ENCODE results near the gene VAT1L.

Gene VAT1L

DNA sequence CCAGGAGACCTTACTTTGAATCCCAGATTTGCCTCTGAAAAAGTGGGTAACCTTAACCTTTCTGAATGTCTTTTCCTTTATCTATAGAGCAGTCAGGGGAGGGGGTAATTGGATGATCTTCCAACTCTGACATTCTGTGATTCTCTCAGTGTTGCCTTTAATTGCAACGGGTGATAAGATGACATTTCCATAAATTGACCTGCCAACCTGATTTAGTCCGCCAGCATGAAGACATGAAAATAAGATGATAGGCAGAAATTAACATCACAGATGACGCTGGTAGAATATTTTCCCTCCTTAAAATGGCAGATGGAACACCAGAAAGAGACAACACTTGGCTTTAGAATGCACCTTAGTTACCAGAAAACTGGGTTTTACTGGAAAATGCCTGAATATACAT is 72.6 kb downstream of the VAT1L start:
- Histone ChIP-seq H3K27ac (no peak overlapping the region), H3K4me3 (no peak overlapping the region)

DNA sequence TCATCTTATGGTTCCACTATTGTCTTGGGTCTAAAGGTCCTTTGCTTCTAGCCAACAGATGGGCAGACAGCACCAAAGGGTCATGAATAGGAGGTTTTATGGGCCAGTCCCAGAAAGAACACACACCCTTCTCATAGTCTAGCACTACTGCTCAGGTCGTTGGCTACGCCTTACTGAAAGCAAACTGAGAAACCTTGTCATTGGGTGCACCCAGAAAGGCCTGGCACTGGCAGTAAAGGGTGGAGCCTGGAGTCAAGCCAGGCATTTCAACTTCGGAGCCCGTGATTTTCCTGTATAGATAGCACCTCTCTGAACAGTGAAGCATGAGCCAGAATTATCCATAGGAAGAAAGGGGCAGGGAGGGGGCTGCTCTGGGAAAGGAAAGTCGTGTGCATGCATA is 74.9 kb downstream of the VAT1L start:
- no peak overlapping the region for H3K4me3 ChIP-seq
- H3K27ac ChIP-seq: no peak overlapping the region

DNA sequence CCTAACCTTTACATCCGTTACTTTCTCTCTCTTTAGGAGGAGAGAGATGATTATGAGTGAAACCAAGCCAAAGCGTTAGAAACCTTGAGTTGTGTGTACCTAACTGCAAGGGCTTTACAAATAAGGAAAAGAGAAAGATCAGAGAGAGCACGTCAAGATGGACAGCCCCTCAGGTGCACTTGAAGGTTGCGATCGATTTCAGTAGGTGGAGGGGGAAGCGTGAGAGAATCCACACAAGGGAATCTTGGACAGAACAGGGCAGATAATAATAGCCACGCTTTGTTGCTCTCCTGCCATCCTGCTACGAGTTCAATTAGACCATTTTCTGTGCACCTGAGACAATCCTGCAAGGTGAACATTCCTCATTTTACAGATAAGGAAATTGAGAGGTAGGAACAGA is 78.4 kb downstream of the VAT1L start:
- Histone ChIP-seq H3K27ac (no peak overlapping the region), H3K4me3 (no peak overlapping the region)

DNA sequence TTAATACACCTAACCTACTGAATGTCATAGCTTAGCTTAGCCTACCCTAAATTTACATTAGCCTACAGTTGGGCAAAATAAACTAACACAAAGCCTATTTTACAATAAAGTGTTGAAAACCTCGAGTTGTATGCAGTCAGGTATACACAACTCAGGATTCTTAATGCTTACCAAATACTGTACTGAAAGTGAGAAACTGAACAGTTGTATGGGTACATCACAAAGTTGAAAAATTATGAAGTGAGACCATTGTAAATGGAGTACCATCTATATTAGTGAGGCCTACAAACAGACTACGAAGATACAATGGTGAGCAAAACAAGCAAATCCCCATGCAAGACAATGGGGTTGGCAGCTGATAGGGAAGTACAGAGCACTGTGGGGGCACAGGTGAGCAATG is 79.7 kb downstream of the VAT1L start:
- no peak overlapping the region for H3K27ac ChIP-seq
- no peak overlapping the region for H3K4me3 ChIP-seq

DNA sequence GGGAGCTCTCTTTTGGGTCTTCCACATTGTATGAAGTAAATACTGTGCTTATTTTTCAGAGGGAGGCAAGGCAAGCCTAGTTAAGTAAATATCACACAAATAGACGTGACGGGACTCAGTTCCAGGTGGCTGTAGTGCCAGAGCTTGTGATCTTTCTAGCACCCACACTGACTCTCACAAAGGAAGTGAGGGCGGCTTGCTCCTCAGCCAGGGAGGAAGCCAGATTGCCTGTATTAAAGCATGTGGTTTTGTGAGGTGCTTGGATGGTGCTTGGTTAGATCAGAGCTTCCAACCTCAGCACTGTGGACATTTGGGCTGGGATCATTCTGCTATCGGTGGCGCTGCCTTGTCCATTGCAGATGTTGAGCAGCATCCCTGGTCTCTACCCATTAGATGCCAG is 80.1 kb downstream of the VAT1L start:
- H3K4me3 ChIP-seq: no peak overlapping the region
- no peak overlapping the region for H3K27ac ChIP-seq

DNA sequence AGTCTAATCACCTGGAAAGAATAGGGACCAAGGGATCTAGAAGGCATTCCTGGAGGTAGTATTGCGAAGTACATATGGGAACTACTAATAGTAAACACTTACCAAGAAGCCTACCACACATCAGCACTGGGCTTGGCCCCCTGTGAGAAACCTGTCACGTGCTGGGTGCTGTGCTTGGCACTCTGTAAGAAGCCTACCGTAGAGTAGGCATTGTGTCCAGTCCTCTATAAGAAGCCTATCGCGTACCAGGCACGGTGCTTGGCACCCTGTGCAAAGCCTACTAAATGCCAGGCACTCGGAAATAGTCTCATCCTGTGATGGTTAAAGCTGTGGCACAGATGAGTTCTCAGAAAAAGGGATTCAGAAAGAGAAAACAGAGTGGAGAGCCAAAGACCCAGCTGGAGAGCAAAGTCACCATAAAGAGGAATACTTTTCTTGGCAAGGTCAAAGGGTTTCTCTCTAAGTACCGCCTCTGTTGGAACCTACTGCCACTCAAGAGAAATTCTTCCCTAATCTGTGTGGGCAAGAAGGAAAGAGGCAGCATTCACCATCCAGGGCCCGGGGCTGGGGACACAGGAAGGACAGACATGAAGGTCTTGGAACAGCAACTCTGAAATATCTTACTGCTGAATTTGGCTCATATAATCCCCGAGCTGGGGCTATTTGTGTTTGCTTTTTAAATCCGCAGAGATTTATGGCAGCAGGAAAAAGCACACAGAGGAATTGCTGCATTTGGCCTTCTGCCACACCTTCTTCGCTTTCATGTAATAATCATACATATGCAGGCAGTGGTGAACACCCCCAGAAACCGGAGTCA is 81.8 kb downstream of the VAT1L start:
- Histone ChIP-seq H3K4me3 (no peak overlapping the region), H3K27ac (no peak overlapping the region)

DNA sequence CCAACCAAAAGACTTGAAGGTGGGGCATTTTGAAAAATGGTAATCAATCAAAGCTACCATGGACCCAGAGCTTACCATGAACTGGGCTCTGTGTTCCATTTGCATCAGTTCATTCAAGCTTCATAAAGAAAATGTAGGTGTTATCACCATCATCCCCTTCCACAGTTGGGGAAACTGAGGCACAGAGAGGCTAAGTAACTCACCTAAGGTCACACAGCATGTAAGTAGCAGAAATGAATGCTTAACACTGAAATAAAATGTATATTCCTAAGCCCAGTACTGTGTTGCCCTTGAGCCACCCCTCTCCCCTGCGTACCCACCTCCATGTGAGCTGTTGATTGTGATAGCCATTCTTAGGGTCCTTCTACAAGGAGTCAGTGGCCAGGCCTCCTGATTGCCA is 83.6 kb downstream of the VAT1L start:
- H3K27ac ChIP-seq: no peak overlapping the region
- no peak overlapping the region for H3K4me3 ChIP-seq

DNA sequence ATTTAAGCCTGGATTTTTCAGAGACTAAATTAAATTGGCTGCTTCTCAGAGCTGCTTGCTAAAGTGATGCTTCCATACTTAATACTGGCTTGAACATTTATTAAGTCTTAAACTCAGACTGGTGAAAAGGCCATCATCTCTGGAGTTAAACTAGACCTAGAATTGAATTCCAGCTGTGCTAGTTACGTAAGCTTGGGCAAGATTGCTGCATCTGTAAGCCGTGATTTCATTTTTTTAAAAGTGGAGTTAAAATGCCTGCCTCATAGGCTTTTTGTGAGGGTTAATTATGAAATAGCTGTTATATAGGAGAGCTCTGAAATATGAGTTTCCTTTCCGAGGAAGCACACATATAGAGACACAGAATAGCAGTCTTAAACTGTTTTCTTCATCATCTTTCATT is 84.7 kb downstream of the VAT1L start:
- Histone ChIP-seq H3K4me3 (no peak overlapping the region), H3K27ac (no peak overlapping the region)

DNA sequence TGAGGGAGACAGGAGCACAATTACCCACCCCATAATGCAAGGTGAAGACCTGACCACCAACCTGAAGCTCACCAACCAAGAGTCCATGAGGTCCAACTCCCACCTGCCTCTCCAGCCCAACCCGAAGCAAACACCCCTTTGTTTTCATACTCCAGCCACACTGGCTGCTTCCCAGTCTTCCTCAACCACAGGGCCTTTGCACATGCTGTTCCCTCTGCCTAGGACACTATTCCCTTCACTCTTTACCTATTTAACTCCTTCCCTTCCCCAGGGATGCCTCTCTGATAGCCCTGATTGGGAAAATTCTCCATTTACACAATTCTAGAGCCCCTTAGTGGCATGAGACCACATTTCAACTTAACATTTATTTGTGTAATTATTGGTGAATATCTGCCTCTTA is 86.0 kb downstream of the VAT1L start:
- Histone ChIP-seq H3K4me3 (no peak overlapping the region), H3K27ac (no peak overlapping the region)

DNA sequence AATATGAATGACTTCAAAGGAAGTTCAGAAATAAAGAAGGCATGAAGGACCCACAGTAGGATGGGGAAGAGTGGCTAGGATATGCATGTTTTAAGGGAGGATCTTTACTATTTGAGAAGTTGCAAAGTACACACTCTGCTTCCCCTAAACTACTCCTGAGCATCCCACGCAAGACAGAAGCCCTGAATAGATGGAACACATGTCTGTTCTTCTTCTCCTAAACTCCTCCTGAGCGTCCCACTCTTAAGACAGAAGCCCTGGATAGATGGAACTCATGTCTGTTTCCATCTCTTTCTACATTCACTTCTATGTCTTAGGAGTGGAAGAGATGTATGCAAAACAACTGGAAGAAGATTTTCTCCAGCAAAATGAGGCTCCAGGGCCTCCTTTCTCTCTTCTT is 88.4 kb downstream of the VAT1L start:
- H3K4me3 ChIP-seq: no peak overlapping the region

DNA sequence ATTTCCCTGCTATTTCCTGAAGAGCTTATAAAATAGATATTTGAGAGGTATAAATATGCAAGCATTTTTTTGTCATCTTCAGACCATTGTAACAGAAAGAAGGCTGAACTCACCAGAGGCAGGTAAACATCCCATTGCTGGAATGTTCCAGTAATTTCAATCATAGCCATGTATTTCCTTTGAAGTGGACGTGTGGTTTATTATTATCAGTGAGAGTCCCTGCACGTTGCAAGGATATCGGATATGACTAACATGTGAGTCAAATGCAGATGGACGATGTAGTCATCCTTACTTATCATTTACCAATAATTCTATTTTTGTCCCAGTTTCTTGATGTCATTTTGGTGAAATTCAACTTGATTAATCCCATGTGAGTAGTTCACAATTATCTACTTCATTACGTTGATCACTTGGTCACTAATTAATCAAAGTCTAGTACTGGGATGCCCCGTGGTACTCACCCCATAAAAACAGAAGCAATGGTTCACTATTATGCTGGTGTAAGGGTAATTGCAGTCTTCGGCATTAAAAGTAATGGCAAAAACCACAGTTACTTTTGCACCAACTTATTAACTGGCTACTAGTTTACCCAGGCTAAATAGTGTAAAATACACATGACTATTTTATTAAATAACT is 89.5 kb downstream of the VAT1L start:
- H3K4me3 ChIP-seq: no peak overlapping the region

More for the DNA sequence above, 88.4 kb downstream of the VAT1L start:
- H3K27ac ChIP-seq: no peak overlapping the region

DNA sequence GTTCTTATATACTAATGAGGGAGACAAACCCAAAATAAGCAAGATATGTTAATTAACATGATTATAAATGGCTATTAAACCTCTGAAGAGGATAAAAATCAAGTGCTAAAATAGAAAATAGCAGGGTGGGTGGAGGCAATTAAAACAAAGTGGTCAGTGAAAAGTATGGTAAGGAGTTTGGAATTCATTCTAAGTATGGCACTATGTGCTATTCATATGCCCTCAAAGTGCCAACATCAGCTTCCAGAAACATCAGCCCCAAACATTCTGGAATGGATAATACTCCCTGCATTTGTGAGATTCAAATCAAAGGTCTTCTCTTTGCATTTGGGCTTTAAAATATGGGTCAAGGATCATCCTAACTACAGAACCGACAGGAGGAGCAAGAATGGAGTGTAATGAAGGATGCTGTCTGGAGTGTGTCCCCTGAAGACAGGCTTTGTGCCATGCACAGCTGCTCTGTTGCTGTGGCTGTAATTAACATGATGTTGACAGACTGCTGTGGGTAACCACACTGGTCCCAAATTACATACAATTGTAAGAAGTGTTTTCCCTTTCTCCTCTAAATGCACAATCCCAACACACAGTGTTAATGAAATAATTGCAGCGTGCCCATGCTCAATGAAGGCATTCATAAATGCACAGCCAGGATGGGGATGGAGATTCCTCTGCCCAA is 93.1 kb downstream of the VAT1L start:
- H3K27ac ChIP-seq: no peak overlapping the region
- no peak overlapping the region for H3K4me3 ChIP-seq

More for the DNA sequence above, 89.5 kb downstream of the VAT1L start:
- H3K27ac ChIP-seq: no peak overlapping the region

DNA sequence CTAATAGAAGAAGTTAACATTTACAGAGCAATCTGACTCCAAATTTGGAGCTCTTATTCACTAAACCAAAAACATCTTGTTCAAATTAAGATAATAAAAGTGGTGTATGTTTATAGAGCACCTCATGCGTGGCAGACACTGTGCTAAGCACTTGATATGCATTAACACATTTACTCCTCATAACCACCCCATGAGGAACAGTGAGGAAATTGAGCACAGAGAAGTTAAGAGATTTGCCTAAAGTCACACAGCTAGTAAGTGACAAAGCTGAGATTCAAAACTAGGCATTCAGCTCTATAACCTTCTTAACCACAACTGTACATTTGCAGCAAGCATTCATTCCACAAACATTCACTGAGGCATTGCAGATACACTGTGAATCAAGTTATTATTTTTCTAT is 94.0 kb downstream of the VAT1L start:
- H3K27ac ChIP-seq: no peak overlapping the region

DNA sequence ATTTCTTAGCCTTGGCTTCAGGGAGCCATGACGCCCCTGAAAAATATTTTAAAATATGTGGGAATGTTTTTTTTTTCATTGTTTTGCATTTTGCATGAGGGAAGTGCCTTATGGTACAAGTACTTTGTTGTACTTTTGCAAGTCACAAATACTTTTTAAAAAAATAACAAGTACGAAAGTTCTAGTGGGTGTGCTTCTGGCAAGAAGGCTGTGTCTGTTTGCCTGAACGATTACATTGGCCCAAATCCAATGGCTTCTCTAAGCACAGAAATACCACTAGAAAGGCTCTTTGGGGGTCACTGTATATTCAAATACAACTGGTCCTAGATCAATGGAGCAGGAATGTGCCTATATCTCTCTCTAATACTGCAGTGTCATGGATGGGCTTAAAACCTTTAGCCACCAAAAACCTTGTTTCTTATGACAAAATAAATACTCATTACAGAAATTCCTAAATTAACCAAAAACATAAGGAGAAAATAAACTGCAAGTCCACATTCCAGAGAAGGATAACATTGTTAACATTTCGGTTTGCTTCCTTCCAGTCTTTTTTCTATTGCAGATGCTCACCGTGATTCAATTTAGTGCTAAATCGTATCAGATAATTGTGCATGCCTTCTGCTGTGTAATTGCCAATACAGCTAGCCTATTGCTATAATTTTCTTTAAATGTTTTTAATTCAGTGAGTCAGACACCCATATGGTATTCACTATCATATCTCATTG is 97.4 kb downstream of the VAT1L start:
- Histone ChIP-seq H3K27ac (no peak overlapping the region), H3K4me3 (no peak overlapping the region)

More for the DNA sequence above, 94.0 kb downstream of the VAT1L start:
- no peak overlapping the region for H3K4me3 ChIP-seq

DNA sequence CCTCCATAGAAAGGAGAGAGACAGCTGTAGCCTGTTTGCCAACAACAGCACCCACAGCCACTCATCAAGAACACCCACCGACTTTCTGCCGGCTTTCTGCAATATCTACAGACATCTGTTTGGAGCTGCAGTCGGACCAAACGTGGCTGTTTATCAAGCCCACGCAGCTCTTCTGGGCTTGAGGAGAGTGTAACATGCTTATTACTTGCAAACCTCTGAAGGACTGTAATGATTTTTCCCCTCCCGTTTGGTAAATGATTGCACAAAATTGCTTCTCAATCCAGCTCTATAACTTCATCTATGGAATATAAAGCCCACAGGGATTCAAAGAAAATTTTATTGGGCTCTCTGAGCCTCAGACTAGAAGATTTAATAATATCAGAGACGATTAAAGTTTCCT is 100.5 kb downstream of the VAT1L start:
- Histone ChIP-seq H3K4me3 (no peak overlapping the region), H3K27ac (no peak overlapping the region)

DNA sequence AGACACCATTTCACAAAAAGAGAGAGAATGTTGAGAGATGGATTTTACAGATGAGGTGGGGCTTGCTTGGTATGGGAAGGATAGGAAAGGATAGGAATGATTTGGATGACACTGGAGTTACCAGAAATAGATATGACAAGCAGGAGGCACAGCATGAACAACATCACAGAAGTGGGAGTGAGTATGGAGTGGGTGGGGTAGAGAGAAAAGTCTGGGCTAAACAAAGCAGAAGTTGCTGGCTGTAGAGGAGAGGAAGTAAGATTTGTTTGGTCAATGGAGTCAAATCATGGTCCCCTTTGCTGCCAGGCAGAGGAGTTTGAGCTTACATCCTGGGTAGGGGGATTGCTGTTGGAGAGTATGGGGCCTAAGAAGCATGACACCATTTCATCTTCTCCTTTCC is 101.7 kb downstream of the VAT1L start:
- H3K27ac ChIP-seq: no peak overlapping the region
- H3K4me3 ChIP-seq: no peak overlapping the region

DNA sequence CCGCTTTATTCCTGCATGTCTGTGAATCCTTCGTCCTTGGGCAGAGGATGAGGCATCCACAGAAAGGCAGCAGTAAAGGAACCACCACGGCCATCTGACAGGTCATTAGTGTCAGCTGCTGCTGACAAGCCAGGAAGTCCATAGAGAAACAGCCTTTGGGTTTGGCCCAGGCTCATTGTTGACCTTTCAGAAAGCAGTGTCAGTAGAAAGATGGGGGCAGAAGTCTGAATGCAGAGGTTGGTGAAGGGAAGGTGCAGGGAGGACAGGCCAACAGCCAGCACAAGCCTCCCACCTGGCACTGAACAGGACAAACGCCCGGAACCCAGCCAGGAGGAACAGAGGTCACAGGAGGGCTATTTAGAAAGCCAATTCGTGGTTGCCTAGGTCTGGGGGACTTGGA is 105.8 kb downstream of the VAT1L start:
- H3K4me3 ChIP-seq: no peak overlapping the region
- no peak overlapping the region for H3K27ac ChIP-seq

DNA sequence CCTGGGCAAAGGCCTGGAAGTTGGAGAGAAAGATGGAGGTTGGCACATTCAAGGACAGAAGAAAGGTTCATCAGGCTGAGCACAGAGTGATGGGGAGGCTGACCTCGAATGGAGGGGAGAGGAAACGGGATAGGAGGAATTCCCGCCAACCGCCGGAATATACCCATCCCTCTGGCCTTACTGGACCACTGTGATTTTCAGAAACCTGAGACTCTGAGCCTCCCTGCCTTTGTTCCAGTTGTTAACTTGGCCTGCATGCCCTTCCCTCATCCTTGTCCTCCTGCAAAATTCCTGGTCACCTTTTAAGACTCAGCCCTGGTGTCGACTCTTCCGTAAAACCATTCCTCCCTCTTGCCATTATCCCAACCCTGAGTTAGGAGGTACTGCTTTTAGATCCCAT is 107.6 kb downstream of the VAT1L start:
- Histone ChIP-seq H3K4me3 (no peak overlapping the region), H3K27ac (no peak overlapping the region)

DNA sequence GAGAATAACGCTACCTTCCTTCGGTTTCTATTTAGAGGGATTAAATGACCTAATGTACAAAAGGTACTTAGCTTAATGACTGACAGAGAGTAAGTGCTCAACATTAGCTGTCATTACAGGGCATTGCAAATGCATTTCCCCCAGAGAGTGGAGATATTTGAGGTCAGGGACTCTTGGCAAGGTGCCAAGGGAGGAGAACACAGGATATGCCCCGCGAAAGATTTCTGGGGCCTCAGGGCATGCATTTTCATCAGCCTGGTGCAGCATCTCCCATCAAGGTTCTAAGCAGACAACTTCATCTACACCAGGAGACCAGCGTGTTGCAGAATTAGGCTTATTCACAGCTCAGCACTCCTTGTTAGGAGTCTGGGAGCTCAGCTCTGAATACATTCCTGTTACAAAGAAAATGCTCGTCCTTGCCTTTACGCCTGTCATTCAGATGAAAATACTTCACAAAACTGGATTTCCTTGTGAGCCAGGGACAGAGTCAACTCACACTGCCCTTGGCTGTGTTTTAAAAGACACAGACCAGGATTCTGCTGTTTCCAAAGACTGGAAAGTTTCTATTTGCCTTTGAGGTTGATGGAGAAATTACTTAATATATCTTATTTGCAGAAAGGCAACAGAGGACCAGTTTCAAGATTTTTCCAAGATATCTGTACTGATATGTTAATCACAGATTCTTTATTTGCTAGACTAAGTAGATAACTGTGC is 108.2 kb downstream of the VAT1L start:
- no peak overlapping the region for H3K4me3 ChIP-seq
- H3K27ac ChIP-seq: no peak overlapping the region

DNA sequence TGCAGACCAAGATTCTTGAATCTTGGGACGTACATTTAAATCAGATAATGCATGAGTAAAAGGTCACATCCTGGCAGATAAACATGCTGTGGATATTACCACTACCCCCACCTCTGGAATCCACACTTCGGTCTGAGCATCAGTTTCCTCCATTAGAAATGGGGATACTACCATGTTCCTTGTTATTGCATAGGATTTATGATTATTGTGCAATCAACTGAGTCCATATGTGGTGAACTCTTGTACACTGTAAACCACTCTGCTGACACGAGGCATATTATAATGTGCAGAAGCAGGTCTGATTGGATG is 108.7 kb downstream of the VAT1L start:
- H3K27ac ChIP-seq: no peak overlapping the region
- H3K4me3 ChIP-seq: no peak overlapping the region

Measured in skin epidermis (tissue), 12 donors.